ENCODE measurements around the gene ELOVL2. TPM values are rescaled to one million over a fixed set of nuclear protein-coding genes. Genes with fewer than 3 reads are reported as not detected.
A peak's percentile ranks its signal among the peaks of the same experiment; 100 is the strongest.

Gene ELOVL2
- polyA plus RNA-seq, 1 donor, result 1.9 TPM

GRCh38 chr6:10981409-10981808 is 62.7 kb downstream of the ELOVL2 start:
- no peak for DNase-seq (ENCODE audit: low read depth)

GRCh38 chr6:10979603-10980002 is 64.5 kb downstream of the ELOVL2 start:
- no peak for DNase-seq (ENCODE audit: low read depth)

- DNase-seq (ENCODE audit: low read depth), result no peak
These were observed 66.7 kb downstream of the ELOVL2 start for GRCh38 chr6:10977231-10977968.

GRCh38 chr6:10976571-10976970 is 67.5 kb downstream of the ELOVL2 start:
- DNase-seq (ENCODE audit: low read depth), result no peak

GRCh38 chr6:10972196-10972595 is 71.9 kb downstream of the ELOVL2 start:
- DNase-seq (ENCODE audit: low read depth), result no peak

GRCh38 chr6:10970731-10971130 is 73.4 kb downstream of the ELOVL2 start:
- no peak for DNase-seq (ENCODE audit: low read depth)

GRCh38 chr6:10968776-10969175 is 75.3 kb downstream of the ELOVL2 start:
- DNase-seq (ENCODE audit: low read depth), result no peak

GRCh38 chr6:10964684-10965083 is 79.4 kb downstream of the ELOVL2 start:
- DNase-seq (ENCODE audit: low read depth), result no peak

GRCh38 chr6:10963113-10963512 is 81.0 kb downstream of the ELOVL2 start:
- DNase-seq (ENCODE audit: low read depth), result no peak

GRCh38 chr6:10962673-10963072 is 81.4 kb downstream of the ELOVL2 start:
- peak; percentile 29 for DNase-seq (ENCODE audit: low read depth)

GRCh38 chr6:10961837-10962236 is 82.3 kb downstream of the ELOVL2 start:
- no peak for DNase-seq (ENCODE audit: low read depth)

- DNase-seq (ENCODE audit: low read depth), result no peak
These were observed 83.9 kb downstream of the ELOVL2 start for GRCh38 chr6:10960171-10960570.

GRCh38 chr6:10957414-10957886 is 86.7 kb downstream of the ELOVL2 start:
- DNase-seq (ENCODE audit: low read depth), result no peak

GRCh38 chr6:10956776-10957175 is 87.3 kb downstream of the ELOVL2 start:
- no peak for DNase-seq (ENCODE audit: low read depth)

GRCh38 chr6:10954590-10955010 is 89.5 kb downstream of the ELOVL2 start:
- DNase-seq (ENCODE audit: low read depth), result no peak

GRCh38 chr6:10951675-10952282 is 92.3 kb downstream of the ELOVL2 start:
- no peak for DNase-seq (ENCODE audit: low read depth)

GRCh38 chr6:10949579-10950490 is 94.3 kb downstream of the ELOVL2 start:
- DNase-seq (ENCODE audit: low read depth), result no peak

GRCh38 chr6:10947966-10948365 is 96.1 kb downstream of the ELOVL2 start:
- DNase-seq (ENCODE audit: low read depth), result no peak

GRCh38 chr6:10945845-10946244 is 98.3 kb downstream of the ELOVL2 start:
- no peak for DNase-seq (ENCODE audit: low read depth)

- no peak for DNase-seq (ENCODE audit: low read depth)
These were observed 104.3 kb downstream of the ELOVL2 start for GRCh38 chr6:10939840-10940239.

GRCh38 chr6:10933126-10933525 is 111.0 kb downstream of the ELOVL2 start:
- no peak for DNase-seq (ENCODE audit: low read depth)

Measured in forelimb muscle (tissue), 1 donor.